Activated T-cell treated with anti-CD3 and anti-CD28 coated beads, Interleukin-2, amount 50 U/mL, for 48 hours (primary cell): ENCODE results near the gene MEGF6.

Experiments
- DNase-seq, 2 experiments: peaks; one replicate each; pipeline ENCODE4 v3.0.0-alpha.2; 2020

The MEGF6 gene

DNA sequence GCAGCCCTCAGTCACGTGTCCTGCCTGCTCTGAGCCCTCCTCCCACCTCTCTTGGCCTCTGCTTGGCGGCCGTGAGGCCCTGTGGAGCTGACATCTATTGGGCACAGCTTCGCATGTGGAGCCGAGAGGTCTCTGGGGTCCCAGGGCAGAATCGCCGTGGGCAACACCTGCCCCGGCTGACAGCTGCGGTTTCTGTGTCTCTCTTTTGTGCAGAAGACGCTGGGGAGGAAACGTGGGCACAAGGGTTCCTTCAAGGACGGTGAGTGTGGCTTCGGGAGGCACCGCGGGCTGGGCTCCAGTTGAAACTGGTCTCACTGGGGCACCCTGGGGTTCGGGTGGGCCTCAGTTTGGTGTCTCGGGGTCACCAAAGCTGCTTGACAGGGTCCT, 145.4 kb downstream of the MEGF6 start:
- DNase-seq: no peak

DNA sequence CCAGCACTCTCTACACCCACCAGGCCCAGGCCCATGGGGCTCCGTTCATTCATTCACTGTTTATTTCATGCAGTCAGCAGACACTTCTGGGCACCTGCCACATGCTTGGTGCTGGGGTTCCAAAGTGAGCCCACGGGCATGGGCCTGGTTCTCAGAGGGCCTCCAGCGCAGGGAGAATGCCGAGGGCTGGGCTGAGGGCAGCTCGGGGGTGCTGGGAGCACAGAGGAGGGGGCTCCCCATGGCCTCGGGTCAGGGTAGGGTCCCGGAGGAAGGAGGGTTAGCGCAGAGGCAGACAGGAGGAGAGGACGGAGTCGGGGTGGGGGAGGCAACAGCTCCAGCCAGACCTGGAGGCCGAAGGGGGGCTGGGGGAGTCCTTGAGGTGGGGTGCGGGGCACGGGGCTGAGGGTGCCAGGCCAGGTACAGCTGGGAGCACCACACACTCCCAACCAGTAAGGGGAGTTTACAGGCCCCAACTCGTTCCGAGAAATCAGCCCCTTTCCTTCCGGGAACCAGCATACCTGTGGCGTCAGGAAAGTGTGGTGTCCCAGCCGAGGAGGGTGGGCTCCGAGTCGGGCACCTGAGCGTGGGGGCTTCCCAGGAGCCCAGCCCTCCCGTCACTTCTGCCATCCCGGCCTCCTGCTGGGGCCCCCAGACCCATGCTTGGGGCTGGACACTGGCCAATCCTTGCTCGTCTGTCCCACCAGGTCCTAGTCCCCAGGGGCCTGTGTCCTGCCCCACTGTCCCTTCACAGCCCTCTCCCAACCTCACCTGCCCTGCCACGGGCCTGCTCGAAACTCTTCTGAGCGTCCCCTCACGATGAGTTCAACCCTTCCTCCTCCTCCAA, 146.0 kb downstream of the MEGF6 start:
- no peak for DNase-seq

DNA sequence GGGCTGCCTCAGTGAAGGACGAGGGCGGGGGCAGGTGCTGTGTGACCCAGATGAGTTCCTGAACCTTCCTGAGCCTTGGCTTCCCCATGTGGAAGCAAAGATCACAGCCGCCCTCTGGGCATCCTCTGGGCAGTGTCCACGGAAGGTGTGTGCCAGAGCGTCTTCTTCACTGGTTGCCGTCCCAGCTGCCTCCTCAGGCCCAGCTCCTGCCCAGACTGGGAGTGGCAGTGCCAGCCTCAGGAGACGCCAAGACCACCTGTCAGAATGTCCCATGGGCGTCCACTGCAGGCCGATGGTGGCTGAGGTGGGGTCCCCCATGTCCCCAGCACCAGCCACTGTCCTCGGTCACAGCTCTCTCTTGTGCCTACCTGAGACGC, 146.7 kb downstream of the MEGF6 start:
- DNase-seq: no peak

DNA sequence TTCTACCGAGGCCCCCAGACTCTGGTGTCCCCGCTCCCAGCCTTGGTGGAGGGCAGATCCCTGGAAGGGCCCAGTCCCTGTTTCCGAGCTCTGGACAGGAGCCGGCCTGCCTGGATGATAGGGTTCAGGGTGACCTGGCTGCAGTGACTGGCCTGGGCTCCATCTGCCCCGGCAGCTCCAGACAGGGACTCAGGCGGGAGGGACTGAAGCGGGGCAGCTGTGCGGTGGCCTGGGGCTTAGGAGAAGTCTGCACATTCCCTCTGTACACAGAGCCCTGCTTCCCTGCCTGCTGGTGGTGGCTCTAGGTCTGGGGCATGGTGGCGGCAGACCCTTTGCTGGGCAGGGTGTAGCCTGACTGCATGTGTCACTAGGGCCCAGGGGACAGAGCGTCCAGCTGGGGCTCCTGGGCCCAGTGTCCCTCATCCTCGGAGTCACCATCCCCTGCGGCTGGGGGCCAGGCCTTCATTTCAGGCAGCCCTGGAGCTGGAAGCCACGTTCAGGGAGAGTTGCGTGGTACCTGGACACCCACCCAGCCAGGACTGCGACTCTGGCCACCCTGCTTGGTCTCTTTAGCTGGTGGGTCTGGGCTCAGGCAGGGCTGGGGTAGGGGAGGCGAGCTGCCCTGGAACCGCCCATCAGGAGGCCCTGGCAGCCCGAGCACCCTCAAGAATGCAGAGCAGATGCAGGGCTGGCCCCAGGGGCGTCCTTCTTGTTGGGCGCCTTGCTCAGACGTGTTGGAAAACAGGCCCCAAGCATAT, 147.2 kb downstream of the MEGF6 start:
- DNase-seq: no peak

DNA sequence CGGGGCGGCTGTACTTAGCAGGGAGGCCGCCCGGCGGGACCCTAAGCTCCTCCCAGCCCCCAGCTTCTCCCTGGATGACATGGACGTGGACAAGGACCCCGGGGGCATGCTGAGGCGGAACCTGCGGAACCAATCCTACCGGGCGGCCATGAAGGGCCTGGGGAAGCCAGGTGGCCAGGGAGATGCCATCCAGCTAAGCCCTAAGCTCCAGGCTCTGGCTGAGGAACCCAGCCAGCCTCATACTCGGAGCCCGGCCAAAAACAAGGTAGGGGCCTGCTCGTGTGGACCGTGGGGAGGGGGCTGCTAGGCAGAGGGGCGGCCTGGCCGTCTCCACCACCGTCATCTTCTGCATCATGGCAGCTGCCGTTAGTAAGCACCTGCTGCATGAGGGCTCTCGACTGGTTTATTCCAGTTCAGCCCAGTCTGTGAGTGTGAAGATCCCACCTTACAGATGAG, 147.9 kb downstream of the MEGF6 start:
- DNase-seq: no peak

DNA sequence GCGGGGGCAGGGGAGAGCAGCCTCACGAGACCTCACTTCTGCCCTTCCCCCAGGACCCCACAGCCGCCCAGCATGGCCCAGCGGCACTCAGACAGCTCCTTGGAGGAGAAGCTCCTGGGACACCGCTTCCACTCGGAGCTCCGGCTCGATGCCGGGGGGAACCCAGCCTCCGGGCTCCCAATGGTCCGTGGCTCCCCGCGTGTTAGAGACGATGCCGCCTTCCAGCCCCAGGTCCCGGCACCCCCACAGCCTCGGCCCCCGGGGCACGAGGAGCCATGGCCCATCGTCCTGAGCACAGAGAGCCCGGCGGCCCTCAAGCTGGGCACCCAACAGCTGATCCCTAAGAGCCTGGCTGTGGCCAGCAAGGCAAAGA, 148.3 kb downstream of the MEGF6 start:
- no peak for DNase-seq

DNA sequence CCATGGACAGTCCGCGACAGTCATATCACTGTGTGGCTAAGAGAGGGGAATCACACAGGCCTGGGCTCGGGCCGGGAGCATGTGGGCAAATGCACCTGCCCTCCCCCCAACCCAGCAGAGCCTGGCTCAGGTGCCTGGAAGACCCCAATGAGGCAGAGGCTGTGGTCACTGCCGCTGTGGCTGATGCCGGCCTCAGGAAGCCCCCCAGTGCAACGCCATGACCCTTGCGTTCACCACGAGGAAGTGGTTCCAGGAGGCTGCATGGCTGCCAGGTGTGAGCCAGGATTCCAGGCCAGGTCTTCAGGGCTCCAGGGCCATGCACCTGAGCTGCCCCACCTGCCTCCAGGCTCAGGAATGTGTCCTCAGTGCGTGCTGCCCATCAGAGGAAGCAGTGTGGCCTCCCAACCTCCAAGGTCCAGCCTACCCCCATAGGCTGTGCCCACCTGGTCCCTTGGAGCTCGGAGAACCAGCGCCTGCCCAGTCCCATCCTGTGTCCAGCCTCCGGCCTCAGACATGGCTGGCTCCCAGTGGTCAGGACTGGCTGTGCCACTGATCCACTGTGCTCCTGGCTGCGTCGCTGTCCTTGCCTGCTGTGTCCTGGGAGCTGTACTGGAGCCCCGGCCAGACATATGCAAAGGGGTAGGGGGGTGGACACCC, 148.8 kb downstream of the MEGF6 start:
- DNase-seq: no peak

DNA sequence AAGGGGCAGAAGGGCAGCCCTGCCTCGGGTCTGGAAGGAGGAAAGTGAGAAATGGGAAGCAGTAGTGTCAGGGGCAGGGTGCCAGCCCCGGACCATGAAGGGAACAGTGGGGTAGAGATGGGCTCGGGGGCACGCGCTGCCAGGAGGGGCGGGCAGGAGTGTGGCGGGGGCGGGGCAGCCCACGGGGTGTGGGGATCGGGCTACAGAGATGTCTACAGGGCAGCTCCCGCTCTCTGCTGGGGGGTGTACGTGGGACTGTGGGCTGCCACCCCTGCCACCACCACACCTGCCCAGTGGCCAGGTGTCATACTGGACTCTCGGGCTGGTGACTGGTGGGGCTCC, 149.4 kb downstream of the MEGF6 start:
- DNase-seq: no peak

DNA sequence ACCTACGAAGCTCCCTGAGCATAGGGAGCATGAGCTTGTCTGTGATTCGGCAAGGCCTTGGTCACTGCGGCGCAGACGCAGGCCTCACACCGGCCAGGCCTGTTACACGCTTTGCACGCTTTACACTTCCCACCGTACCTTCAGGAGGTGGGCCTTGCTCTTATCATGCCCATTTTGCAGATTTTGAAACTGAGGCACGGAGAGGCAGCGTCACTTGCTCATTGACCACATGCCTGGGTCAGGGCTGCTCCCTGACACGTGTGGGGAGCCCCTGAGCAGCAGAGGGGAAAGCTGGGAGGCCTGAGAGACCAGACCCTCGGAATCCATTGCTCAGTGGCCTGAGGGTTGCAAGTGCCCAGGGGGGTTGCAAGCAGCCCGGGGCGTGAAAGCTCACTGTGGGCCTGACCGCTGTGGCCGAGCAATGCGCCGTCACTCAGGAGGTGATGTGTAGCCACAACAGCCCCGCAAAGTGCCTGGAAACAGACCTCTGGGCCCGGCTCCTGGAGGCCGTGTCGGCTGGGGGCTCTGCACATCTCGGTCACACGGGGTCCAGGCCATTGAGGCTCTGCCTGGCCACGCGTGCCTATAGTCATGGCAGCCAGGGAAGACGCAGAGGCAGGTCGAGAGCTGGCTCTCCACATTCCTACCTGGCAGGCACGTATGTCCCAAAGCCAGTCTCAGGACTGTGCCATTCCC, 149.9 kb downstream of the MEGF6 start:
- DNase-seq: no peak

DNA sequence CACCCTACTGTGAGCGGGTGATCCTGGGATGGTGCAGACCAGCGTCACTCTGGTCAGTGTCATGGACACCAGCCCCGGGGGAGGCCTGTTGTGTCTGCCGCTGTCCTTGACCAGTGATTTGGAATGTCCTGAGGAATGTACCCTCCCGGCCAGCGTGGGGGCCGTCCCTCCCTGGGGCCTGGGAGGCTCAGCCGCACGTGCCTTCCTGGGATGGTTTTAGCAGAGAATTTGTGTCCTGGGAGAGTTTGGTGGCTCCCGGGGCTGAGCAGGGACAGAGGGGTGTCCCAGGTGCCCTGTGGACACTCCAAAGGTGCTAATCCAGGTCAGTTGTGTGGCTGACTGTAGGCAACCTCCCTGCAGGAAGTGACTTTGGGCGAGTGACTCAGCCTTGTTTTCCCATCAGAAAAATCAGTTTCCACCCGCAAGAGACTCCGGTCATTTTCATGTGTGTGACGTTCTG, 150.6 kb downstream of the MEGF6 start:
- DNase-seq: no peak

DNA sequence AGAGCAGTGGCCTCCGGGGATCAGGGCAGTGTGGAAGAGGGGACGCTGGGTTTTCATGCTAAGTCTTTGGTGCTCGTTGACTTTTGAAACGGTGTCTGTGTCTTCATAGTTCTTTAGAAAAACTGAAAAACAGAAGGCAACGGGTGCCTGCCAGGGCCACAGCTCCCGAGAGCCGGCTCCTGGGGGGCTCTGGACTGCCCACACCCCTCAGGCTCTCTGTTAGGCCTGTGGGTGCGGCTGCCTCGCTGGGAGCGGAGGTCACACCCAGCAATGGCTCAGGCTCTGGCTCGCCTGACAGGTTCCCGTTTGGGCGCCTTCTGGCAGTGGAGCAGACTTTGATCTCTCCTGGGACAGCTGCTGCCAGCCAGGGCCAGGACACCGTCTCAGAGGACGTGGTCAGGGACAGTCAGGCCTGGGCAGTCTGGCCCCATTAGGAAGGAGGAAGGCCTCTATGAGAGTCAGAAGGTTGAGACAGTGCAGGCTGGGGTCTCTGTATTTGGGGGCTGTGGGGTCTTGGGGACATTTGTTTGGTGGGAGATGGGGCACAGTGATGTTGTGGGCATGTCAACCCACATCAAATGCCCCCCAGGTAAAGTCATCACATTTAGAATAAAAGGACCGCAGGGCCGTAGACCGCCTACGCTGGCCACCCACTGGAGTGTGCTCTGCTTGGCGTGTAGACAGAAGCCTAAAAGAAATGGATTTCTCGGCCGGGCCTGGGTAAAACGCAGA, 151.2 kb downstream of the MEGF6 start:
- DNase-seq: no peak

DNA sequence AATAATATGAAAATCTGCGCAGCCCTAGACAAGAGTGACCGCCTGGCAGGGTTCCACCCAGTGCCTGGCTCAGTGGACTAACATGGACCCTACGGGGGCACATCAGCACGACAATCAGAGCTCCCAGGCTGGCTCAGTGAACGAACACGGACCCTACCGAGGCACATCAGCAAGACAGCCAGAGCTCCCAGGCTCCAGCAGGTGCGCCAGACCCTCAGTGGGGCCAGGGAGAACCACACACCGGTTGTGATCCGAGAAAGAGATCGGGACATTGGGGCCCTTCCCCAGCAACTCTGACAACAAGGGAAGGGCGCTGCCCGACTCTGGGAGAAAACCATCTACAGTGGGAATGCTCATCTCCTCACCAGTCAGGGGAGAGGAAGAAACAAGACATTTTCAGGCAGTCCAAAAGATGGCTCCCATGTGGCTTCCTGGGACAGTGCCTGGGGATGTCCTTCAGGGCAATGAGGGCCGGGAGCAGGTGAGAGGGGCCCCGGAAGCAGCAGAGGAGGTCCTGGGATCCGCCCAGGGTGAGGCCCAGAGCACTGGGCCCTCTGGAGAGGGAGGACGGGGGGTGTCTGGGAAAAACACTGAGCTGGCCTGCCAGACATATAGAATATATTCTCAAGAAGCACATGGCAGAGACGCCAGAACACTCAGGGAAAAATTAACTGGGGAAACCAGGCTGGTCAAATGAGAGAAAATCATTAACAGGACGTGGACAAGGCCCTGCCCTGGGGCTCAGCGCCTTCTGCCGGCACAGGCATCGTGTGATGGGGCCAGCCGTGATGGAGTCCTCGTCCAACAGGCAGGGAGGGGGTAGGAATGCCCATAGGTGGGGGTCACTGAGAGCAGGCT, 152.0 kb downstream of the MEGF6 start:
- no peak for DNase-seq

DNA sequence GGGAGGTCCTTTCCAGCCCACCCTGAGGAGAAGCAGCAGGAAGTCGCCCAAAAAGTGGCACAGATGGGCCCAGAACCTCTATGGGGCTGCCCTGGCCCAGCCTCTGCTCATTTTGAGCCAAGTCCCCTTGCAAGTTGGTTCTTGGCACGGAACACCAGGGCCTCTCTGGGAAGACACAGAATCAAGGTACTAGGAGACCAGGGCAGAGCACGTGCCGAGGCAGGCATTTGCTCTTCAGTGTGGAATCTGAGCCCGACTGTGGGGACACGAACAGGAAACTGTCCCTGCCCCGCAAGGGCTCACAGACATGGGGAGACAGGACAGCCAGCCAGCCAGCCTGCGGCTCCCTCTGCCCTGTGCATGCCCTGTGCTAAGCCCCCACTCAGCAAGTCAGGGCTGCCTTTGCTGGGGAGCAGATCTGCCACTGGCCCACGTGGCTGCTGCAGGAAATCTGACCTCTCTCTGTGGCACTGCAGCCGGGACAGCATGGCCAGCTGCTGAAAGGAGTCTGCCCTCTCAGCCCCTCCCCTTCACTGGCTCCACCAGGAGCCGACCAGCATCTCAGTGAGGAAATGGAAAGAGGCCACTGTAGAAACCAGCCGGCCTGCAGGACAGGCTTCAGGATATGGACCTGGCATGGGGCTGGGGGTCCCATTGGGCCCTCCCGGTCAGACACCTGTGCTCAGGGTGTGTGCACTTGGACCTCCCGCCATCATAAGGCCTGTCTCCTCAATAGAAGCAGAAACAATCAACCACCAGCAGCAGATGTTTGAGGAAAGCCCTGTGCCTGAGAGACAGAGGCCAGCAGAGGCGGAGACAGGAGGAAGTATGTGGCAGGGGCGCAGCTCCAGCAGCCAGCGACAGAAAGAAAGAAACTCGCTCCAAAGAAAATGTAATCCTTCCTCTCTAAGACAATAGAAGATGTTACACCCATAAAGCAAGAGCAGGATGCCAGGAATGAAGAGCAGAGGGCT, 153.1 kb downstream of the MEGF6 start:
- no peak for DNase-seq

DNA sequence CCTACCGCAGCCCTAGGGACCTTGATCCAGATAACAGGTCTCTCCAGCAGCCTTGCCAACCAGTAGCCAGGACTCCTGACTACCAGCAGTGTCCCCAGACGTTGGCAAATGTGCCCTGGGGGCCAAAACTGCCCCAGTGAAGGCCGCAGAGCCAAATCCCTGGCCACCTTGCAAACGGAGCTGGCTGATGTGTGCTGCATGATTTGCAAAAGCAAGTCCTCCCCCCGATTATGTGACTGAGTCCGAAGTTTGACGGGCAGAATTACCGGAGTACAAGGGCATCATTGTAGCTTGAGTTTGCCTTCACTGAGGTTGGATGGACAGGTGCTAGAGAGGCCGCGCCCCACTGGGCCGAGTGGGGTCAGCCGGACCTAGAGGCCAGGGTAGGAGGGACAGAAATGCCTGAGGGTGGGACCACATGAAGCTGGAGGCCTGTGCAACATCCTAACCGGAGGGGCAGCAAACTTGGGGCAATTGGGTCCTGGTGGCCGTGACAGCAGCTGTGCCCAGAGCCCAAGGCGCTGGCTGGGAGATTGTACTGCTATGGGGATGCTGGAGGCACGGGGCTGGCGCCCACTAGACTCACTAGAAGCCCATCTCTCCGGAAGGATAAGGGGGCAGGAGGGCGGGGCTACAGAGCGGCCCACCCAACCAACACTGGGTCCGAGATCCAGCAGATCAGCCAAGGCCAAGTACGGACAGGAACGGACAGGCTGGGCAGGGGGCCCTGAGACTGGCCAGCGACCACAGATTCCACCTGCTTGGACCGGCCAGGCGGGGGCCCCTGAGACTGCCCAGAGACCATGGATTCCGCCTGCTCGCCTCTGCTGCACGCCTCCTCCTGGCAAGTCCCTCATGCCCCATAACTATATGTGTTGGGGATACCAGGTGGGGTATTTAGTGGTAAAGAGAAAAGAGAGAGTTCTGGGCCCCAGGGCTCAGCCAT, 154.1 kb downstream of the MEGF6 start:
- no peak for DNase-seq

DNA sequence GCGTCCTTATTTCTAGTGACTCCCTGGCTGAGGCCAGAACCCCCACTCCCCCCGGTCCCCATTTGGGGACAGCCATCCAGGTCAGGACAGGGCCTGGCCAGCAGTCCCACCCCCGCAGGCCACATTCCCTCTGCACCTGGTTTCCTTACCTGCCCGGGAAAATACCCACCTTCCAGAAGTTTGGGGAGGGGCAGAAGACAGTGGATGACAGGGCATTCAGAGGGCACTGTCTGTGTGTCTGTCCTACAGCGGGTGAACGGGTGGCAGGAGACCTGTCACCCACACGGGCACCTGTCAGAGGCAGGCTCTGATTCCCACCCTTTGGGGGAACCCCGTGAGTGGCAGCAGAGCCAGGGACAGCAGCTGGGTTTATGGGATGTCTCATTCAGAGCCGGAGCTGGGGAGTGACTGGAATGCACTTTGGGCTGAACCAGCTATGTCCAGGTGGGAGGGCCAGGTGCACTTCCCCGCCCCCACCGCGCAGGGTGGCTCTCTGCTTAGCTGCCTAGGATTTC, 154.8 kb downstream of the MEGF6 start:
- DNase-seq: no peak

DNA sequence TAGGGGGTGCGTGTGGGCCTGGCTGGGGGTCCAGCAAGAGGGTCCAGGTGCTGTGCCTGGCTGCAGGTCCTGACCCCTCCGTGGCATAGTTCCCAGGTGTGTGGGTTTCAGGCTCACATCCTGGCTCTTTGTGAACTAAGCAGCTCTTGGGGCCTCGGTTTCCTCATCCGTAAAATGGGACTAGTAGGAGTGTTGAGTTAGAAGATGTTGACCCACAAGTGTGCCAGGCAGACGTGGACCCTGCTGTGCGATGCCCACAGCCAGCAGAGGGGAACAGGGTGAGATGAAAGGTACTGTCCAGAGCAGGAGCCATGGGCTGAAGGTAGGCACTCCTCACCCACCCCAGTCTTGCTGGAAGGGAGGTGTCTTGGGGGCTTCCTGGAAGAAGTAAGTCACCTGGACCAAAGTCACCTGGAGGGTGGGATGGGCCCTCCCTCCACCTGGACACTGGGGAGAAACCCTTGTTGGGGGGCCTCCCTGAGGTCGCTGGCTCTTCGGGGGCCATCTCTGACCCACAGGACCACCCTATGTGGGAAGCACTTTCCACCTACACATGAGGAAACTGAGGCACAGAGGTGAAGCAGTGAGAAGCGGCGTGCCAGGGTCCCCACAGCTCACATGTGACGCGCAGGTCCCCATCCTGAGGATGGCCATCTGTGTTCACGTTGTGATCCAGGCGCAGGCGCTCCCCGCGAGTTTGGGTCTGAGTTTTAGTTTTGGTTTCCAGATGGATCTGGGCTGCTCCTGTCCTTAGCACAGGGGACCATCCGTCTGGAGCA, 155.4 kb downstream of the MEGF6 start:
- no peak for DNase-seq

DNA sequence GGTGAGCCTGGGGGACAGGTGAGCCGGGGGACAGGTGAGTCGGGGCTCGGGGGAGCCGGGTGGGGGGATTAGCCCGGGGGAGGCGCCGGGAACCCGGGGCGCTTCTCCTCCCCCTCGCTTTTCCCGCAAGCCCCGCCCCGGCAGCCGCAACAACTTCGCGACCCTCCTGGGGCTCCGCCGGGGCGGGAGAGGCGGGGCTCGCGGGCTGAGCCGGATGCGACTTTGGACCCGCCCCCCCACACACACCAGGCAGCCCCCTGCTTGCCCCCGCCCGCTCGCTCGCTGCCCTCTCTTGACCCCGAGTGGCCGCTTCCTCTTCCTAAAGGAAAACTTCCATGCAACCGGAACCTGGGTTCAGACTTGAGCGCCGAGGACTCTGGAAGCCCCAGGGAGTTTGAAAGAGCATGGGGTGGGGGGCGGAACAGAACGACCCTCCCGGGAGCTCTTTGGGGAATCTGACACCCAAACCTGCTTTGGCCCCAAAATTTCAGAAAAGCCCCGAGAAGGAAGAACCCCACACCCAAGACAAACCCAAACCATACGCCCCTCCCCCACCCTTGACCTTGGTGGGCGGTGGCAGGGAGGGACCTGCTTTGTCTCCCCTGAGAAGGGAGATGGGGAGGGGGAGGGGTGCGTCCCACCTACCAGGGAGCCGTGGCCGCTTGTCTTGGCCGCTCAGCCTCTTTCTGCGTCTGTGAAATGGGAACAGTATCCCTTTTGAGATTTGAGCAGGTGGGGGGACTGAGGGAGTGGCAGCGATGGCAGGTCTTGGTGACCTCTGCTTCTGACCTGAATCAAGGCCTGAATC, 156.3 kb downstream of the MEGF6 start:
- DNase-seq: no peak
